Cardiac muscle cell (in vitro differentiated cells and primary cell): ENCODE measurements around the gene PURB. TPM values are rescaled to one million over a fixed set of nuclear protein-coding genes. Genes with fewer than 3 reads are reported as not detected.
"Not testable (repeated sequence)": the region's sequence is repeated elsewhere in the genome, so short reads cannot be mapped to it uniquely, and the experiment has no call there.

ENCODE experiments used
- DNase-seq, 2 donors: peaks; one replicate each; pipeline versions ENCODE4 v3.0.0 to v3.0.0-alpha.2; 2010 to 2017; ENCODE audit warnings: low read depth in 1 of 2, low spot score in 1 of 2
- H3K27ac ChIP-seq: fragments of 200-600 bp; sonication (generic); 2 replicates; pipeline ENCODE4 v1.5.1; 2016
- H3K27me3 ChIP-seq: fragments of 200-600 bp; sonication (generic); 2 replicates; pipeline ENCODE4 v1.6.0; 2016; ENCODE audit warnings: control low read depth
- H3K36me3 ChIP-seq: fragments of 200-600 bp; sonication (generic); 2 replicates; pipeline ENCODE4 v1.5.1; 2016; ENCODE audit warnings: control low read depth
- H3K4me1 ChIP-seq: fragments of 200-600 bp; sonication (generic); 2 replicates; pipeline ENCODE4 v1.8.1; 2017; ENCODE audit warnings: low read depth, mild to moderate bottlenecking, mixed run types
- H3K4me3 ChIP-seq: fragments of 200-600 bp; sonication (generic); 2 replicates; pipeline ENCODE4 v1.5.1; 2016; ENCODE audit warnings: mild to moderate bottlenecking
- H3K9me3 ChIP-seq: fragments of 200-600 bp; sonication (generic); 2 replicates; pipeline ENCODE4 v1.5.1; 2017; ENCODE audit warnings: low read depth, mild to moderate bottlenecking, control low read depth
- polyA plus RNA-seq: library from polyadenylated mRNA; unstranded; fragments of >200 nt; fragmentation: Nextera tagmentation; extraction: Ambion mirVana; gene quantifications from 2 replicates; pipeline ENCODE4 v1.2.1, GENCODE V29; 2016
- total RNA-seq: library from RNA; depleted of rRNA; stranded (reverse); fragments of >200 nt; gene quantifications from 2 replicates; pipeline ENCODE4 v1.2.3, GENCODE V29; 2016
- TF ChIP-seq, protein P1 (sequence below): IDR thresholded peaks from 2 replicates; pipeline ENCODE4 v1.5.1; 2012; ENCODE audit warnings: low read depth, mild to moderate bottlenecking, low read length

PURB gene
- 15.3 and 27.9 TPM in 2 replicates for total RNA-seq
- 3.3 and 6.0 TPM in 2 replicates for polyA plus RNA-seq

- no peaks in the 10 kb centered on the region for H3K27me3 ChIP-seq
- H3K4me1 ChIP-seq, result peaks cover 32% of the 10 kb centered on the region
- H3K27ac ChIP-seq, result peak within 1 kb of the TSS; percentile 100
- H3K4me3 ChIP-seq, result peak within 1 kb of the TSS; percentile 71
- peaks cover 3% of the 10 kb centered on the region for H3K36me3 ChIP-seq
- TF ChIP-seq, protein P1, sequence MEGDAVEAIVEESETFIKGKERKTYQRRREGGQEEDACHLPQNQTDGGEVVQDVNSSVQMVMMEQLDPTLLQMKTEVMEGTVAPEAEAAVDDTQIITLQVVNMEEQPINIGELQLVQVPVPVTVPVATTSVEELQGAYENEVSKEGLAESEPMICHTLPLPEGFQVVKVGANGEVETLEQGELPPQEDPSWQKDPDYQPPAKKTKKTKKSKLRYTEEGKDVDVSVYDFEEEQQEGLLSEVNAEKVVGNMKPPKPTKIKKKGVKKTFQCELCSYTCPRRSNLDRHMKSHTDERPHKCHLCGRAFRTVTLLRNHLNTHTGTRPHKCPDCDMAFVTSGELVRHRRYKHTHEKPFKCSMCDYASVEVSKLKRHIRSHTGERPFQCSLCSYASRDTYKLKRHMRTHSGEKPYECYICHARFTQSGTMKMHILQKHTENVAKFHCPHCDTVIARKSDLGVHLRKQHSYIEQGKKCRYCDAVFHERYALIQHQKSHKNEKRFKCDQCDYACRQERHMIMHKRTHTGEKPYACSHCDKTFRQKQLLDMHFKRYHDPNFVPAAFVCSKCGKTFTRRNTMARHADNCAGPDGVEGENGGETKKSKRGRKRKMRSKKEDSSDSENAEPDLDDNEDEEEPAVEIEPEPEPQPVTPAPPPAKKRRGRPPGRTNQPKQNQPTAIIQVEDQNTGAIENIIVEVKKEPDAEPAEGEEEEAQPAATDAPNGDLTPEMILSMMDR, result no peak
- peak; percentile 93 to 97 for DNase-seq
- H3K9me3 ChIP-seq, result no peaks in the 10 kb centered on the region
Measured at GRCh38 chr7:44885394-44886317, at the start of gene PURB. Gene PURB (minus strand): TSS chr7:44885530. CDS start chr7:44885348, 182 bp downstream.

DNA sequence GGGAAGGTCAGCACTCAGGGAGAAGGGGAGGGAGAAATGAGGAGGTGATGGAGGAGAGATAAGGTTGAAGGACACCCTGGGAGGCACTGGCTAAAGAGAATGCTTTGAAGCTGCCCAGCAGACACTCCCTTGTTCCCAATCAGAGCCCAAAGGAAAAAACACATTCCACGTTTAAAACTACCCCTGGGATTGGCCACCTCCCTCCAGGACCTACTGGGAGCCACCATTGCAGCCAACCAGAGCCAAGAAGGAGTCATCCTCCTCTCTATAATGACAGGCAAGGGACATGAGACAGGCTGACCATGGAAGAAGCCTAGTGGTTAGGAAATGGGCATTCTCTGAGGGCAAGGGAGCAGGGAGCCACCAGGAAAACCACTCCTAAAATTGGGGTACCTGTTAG, 49.7 kb upstream of the PURB start:
- TF ChIP-seq, protein P1, result no peak
- H3K36me3 ChIP-seq, result no peaks in the 10 kb centered on the region
- DNase-seq, result no peak
- H3K4me3 ChIP-seq, result no peak overlapping the region
- no peaks in the 10 kb centered on the region for H3K4me1 ChIP-seq
- no peak overlapping the region for H3K27ac ChIP-seq
- no peaks in the 10 kb centered on the region for H3K9me3 ChIP-seq
- H3K27me3 ChIP-seq, result peaks cover 4% of the 10 kb centered on the region

DNA sequence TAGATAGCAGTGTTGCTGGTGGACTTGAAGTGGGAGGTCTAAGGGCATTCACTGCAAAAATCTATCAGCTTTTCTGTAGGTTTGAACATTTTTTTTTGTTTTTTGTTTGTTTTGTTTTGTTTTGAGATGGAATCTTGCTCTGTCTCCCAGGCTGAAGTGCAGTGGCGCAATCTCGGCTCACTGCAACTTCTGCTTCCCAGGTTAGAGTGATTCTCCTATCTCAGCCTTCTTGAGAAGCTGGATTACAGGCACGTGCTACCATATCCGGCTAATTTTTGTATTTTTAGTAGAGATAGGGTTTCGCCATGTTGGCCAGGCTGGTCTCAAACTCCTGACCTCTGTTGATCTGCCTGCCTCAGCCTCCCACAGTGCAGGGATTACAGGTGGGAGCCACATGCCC, 49.2 kb upstream of the PURB start:
- H3K9me3 ChIP-seq, DNase-seq, H3K36me3 ChIP-seq, H3K4me1 ChIP-seq, H3K27me3 ChIP-seq, H3K4me3 ChIP-seq, H3K27ac ChIP-seq: not testable (repeated sequence)

GRCh38 chr7:44930921-44931320, 45.6 kb upstream of the PURB start:
- no peaks in the 10 kb centered on the region for H3K4me1 ChIP-seq
- H3K9me3 ChIP-seq, result no peaks in the 10 kb centered on the region
- no peak overlapping the region for H3K27ac ChIP-seq
- H3K36me3 ChIP-seq, result no peaks in the 10 kb centered on the region
- TF ChIP-seq, protein P1, result no peak
- H3K27me3 ChIP-seq, result no peaks in the 10 kb centered on the region
- no peak for DNase-seq
- no peak overlapping the region for H3K4me3 ChIP-seq

GRCh38 chr7:44922351-44922694, 37.0 kb upstream of the PURB start:
- Histone ChIP-seq H3K4me1 (no peaks in the 10 kb centered on the region), H3K9me3 (no peaks in the 10 kb centered on the region), H3K27me3 (no peaks in the 10 kb centered on the region), H3K4me3 (no peak overlapping the region), H3K36me3 (no peaks in the 10 kb centered on the region), H3K27ac (no peak overlapping the region)
- TF ChIP-seq, protein P1, result no peak
- no peak for DNase-seq

GRCh38 chr7:44921607-44922350, 36.4 kb upstream of the PURB start:
- no peak overlapping the region for H3K27ac ChIP-seq
- no peaks in the 10 kb centered on the region for H3K9me3 ChIP-seq
- H3K36me3 ChIP-seq, result no peaks in the 10 kb centered on the region
- H3K4me1 ChIP-seq, result no peaks in the 10 kb centered on the region
- H3K4me3 ChIP-seq, result no peak overlapping the region
- TF ChIP-seq, protein P1, result peak; percentile 82
- no peaks in the 10 kb centered on the region for H3K27me3 ChIP-seq
- peak; percentile 74 to 81 for DNase-seq
